Retinal pigment epithelial cell (primary cell): ENCODE data around the gene CRYBB1.

Experiments used
- DNase-seq: peaks from one replicate; pipeline ENCODE4 v3.0.0-alpha.2; 2010; ENCODE audit warnings: low read depth
- H3K4me3 ChIP-seq: 2 replicates; pipeline ENCODE4 v1.5.1; 2011; ENCODE audit warnings: mild to moderate bottlenecking, low read length, control low read depth, moderate library complexity
- TF ChIP-seq, protein P1 (sequence below): conservative IDR thresholded peaks from 2 replicates; pipeline ENCODE4 v1.5.1; 2011; ENCODE audit warnings: low read depth, low read length, control low read depth, inconsistent platforms

CRYBB1 gene

DNA sequence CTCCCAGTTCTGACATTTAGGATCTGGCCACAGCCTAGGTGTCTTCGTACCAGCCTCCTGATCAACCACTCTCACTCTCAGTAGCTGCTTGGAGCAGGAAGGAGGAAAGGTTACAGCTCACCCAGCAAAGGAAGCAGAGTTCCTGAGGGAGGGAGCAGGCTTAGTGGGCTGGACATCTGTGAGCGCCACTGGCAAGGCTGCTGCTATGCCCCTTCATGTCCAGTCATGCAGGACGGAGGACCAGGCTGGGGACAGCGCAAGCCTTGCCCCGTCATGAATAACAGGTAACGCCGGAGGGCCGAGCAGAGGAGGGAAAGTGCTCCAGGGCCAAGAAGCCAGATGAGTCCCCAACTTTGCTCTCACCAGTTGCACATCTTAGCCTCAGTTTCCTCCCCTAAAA lies 53.6 kb downstream of the CRYBB1 start:
- H3K4me3 ChIP-seq: no peak overlapping the region
- DNase-seq: no peak
- TF ChIP-seq, protein P1, sequence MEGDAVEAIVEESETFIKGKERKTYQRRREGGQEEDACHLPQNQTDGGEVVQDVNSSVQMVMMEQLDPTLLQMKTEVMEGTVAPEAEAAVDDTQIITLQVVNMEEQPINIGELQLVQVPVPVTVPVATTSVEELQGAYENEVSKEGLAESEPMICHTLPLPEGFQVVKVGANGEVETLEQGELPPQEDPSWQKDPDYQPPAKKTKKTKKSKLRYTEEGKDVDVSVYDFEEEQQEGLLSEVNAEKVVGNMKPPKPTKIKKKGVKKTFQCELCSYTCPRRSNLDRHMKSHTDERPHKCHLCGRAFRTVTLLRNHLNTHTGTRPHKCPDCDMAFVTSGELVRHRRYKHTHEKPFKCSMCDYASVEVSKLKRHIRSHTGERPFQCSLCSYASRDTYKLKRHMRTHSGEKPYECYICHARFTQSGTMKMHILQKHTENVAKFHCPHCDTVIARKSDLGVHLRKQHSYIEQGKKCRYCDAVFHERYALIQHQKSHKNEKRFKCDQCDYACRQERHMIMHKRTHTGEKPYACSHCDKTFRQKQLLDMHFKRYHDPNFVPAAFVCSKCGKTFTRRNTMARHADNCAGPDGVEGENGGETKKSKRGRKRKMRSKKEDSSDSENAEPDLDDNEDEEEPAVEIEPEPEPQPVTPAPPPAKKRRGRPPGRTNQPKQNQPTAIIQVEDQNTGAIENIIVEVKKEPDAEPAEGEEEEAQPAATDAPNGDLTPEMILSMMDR: no peak

DNA sequence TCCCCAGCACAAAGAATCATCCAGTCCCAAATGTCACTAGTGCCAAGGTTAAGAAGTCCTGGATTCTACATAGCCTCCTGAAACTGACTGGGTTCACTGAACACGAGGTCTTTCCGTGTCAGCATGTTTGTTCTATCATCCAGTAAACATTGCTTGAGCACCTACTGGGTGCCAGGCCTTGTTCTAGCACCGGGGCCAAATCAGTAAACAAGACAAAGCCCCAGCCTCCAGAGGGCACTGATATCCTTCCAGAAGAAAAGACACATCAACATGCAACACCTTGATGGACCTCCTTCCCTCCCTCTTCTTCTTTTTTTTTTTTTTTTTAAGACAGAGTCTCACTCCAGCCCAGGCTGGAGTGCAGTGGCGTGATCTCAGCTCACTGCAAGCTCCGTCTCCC lies 54.8 kb downstream of the CRYBB1 start:
- no peak overlapping the region for H3K4me3 ChIP-seq
- no peak for DNase-seq
- TF ChIP-seq, protein P1: no peak

DNA sequence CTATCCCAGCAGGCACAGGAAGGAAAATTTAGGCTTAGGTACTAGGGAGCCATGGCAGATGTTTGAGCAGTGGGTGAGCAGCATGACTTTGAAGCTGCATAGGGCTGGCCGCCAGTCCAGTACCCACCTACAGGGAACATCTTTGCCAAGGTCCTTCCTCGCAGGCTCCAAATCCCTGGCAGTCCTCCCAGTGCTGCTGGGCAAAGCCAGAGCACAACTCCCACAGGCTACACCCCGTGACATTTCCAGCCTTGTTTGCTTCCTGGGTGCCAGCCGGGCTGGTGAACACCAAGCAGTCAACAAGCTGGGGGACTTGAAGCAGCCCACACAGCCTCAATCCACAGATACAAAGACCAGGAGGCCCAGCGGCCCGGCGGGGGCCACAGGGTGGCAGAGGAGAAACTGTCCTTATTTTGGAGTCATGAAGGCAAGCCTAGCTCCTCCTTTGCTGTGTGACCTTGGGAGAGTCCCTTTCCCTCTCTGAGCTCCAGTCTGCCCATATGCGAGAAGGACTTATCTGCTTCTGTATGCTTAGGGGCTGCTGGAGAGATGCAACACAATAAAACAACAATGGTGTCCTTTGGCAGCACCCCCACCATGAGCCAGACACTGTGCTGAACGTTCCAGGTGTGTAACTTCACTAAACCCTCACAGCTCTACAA lies 55.9 kb downstream of the CRYBB1 start:
- TF ChIP-seq, protein P1: no peak
- no peak overlapping the region for H3K4me3 ChIP-seq
- DNase-seq: no peak

DNA sequence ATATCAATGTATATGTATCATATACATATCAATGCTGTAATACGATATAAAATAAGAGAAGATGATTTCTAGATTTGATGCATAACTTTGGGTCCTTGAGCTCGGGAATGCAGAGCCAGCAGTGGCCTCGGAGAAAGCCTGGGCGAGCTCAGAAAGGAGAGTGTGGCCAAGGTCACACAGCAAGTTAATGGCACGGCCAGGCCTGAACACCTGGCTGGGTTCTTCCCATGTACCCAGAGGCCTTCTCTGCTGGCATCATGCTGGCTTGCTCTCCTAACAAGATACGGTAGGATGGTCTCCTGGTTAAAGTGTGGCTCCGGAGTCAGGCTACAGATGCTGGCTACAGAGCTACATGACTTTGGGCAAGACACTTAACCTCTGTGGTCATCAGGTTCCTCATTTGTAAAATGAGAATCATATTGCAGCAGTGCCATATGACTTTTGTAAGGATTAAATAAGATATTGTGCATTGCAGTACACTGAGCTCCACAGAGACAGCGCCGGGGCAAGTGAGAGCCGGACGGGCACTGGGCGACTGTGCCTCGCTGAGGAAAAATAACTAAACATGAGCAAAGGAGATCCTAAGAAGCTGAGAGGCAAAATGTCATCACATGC lies 57.8 kb downstream of the CRYBB1 start:
- no peak for DNase-seq
- TF ChIP-seq, protein P1: no peak
- H3K4me3 ChIP-seq: no peak overlapping the region

DNA sequence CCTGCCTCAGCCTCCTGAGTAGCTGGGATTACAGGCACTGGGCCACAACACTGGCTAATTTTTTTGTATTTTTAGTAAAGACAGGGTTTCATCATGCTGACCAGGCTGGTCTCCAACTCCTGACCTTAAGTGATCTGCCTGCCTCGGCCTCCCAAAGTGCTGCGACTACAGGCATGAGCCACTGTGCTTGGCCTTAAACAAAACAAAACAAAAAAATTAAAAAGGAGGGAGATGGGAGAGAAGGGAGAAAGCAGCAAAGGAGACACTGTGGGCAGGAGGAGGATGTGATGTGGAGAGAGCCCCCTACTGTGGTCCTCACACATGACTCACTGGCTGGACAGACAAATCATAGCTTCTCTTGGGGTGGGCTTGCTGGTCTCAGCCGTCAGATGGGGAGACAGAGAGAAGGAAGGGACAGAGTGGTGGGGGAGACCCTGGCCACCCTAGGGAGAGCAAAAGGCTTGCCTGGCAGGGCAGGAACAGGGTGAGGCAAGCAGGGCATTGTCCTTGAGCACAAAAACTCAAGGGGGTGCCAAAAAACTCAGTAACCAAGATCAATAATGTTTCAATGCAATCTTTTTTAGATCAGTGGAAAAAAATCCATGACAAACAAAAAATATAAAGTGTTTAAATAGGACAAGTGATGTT lies 59.5 kb downstream of the CRYBB1 start:
- no peak for DNase-seq
- H3K4me3 ChIP-seq: no peak overlapping the region
- TF ChIP-seq, protein P1: no peak

DNA sequence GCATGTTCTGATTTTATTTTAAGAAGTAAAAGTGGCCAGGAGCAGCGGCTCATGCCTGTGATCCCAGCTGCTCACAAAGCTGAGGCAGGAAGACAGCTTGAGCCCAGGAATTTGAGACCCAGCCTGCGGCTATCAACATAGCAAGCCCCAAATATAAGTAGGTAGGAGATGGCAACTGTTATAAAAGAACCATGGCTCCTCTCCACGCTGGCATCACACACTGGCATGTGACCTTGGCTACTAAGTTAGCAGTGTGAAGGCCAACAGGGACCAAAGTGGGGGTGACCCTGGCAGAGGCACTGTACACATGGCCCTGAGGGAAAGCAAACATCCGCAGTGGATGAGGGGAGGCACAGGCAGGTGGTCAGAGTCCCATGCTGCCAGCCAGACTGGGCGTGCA lies 60.9 kb downstream of the CRYBB1 start:
- TF ChIP-seq, protein P1: no peak
- H3K4me3 ChIP-seq: no peak overlapping the region
- DNase-seq: no peak

DNA sequence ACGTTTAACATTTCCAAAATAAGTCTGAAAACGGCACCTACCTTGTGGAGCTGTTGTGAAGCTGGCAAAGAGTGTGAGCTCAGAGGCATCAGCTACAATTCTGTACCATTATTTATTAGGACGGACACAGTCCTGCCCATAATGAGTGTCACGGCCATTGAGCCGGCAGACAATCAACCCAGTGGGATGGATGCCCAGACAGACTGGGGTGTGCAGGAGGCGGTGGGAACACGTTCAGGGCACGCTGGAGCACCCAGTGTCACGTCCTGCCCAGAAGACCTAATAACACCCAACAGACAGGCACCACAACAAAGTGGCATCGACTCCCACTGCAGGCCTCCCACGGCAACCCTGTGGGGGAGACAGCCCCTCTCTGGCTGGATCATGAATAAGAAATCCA lies 62.3 kb downstream of the CRYBB1 start:
- no peak overlapping the region for H3K4me3 ChIP-seq
- DNase-seq: no peak
- TF ChIP-seq, protein P1: no peak
